GM12872 (cell line): ENCODE results near the gene BUD31.

Source experiments
- TF ChIP-seq, protein P1 (sequence below): IDR thresholded peaks from 3 replicates; pipeline ENCODE4 v1.5.1; 2011; ENCODE audit warnings: low read depth, mild to moderate bottlenecking, low read length, moderate library complexity; ENCODE audit not compliant: insufficient read depth

Gene BUD31

GRCh38 chr7:99408379-99409191, at the start of gene BUD31, which contains the start of gene PDAP1:
Gene BUD31, plus strand, starts transcription at chr7:99408969. Its CDS starts 2,124 bp downstream, at chr7:99411093.
Gene PDAP1, minus strand, starts transcription at chr7:99408597. Its CDS starts 49 bp downstream, at chr7:99408548.
- TF ChIP-seq, protein P1, sequence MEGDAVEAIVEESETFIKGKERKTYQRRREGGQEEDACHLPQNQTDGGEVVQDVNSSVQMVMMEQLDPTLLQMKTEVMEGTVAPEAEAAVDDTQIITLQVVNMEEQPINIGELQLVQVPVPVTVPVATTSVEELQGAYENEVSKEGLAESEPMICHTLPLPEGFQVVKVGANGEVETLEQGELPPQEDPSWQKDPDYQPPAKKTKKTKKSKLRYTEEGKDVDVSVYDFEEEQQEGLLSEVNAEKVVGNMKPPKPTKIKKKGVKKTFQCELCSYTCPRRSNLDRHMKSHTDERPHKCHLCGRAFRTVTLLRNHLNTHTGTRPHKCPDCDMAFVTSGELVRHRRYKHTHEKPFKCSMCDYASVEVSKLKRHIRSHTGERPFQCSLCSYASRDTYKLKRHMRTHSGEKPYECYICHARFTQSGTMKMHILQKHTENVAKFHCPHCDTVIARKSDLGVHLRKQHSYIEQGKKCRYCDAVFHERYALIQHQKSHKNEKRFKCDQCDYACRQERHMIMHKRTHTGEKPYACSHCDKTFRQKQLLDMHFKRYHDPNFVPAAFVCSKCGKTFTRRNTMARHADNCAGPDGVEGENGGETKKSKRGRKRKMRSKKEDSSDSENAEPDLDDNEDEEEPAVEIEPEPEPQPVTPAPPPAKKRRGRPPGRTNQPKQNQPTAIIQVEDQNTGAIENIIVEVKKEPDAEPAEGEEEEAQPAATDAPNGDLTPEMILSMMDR: no peak

DNA sequence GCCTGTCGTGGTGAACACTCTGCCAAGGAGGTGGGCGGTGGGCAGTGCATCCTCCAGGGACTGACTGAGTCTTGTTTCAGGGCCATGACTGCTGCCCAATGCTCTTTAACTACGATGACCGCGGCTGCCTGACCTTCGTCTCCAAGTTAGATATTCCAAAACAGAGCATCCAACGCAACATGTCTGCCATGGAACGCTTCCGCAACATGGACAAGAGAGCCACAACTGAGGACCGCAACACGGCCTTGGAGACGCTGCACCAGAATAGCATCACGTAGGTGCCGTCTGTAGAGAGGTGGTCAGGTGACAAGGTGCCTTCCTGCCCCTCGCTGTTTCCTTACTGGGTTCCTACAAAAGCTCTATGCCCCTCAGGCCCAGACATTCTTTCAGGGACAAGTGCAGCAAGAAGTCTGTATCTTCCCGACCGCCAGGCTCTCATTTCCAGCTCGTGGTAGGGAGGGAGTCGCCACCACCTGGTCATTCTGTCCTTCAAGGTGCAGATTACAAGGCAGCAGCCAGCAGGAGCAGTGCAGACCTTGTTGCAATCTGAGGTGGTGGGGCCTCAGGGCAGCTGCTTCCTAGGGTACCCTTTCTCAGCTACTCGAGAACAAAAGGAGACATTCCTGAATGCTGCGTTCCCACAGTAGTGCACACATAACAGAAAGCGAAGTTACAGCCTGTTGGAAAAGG, 49.2 kb upstream of the BUD31 start:
- TF ChIP-seq, protein P1: no peak

DNA sequence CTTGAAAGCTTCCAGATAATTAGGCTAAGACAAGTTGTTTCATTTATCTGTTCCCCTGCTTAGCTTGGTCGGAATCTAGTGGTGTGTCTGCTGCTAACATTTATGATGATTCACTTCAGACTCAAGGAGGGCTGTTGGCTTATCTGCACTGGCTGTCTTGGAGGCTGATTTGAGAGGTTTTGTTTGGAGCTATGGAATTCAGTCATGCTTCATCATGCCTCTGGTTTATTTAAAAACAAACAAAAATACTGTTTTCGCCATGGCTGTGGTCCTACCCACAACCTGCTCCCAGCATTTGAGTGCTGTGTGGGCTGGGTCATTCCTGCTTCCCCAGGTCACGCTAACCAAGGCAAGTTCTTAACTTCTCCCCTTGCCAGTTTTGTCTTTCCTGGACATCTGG, 46.0 kb upstream of the BUD31 start:
- TF ChIP-seq, protein P1: no peak

DNA sequence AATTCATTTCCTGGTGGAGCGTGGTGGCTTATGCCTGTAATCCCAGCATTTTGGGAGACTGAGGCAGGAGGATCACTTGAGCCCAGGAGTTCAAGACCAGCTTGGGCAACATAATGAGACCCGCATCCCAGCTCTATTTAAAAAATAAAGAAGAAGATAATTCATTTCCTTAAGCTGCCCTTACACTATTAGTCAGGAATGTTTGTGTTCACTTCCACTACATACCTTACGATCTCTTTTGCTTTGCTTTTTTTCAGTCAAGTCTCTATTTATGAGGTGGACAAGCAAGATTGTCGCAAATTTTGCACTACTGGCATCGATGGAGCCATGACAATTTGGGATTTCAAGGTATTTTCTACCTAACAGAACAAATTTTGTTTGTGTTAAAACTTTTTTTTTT, 45.5 kb upstream of the BUD31 start:
- TF ChIP-seq, protein P1: no peak

GRCh38 chr7:99365318-99366141, 43.2 kb upstream of the BUD31 start:
- TF ChIP-seq, protein P1: peak; percentile 76

DNA sequence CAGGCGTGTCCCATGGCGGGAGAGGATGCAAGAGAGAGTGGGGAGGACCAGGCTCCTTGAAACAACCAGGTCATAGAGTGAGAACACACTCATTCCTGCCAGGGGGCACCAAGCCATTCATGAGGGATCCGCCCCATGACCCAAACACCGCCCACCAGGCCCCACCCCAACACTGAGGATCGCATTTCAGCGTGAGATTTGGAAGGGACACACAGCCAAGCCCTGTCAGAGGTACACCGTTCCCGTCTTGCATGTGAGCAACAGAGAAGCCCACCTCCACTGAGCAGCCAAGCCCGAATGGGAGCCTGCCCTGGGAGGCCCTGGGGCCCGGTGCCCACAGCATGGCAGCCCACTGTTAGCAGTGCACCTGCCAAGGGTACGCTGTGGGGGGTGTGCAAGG, 42.1 kb upstream of the BUD31 start:
- TF ChIP-seq, protein P1: no peak
